ENCODE measurements around the gene OSBPL10.

OSBPL10 gene

GRCh38 chr3:31929826-31930502 is 51.1 kb downstream of the OSBPL10 start:
- no peak overlapping the region for H3K27ac ChIP-seq
- no peak overlapping the region for H3K4me3 ChIP-seq
- H3K9me3 ChIP-seq = no peaks in the 10 kb centered on the region
- intact Hi-C loops (cut with DNase I; ENCODE audit: low total_unique reads) = no loop called here
- H3K36me3 ChIP-seq = no peaks in the 10 kb centered on the region
- H3K27me3 ChIP-seq = no peaks in the 10 kb centered on the region
- no peaks in the 10 kb centered on the region for H3K4me1 ChIP-seq
- TF ChIP-seq, protein P1, sequence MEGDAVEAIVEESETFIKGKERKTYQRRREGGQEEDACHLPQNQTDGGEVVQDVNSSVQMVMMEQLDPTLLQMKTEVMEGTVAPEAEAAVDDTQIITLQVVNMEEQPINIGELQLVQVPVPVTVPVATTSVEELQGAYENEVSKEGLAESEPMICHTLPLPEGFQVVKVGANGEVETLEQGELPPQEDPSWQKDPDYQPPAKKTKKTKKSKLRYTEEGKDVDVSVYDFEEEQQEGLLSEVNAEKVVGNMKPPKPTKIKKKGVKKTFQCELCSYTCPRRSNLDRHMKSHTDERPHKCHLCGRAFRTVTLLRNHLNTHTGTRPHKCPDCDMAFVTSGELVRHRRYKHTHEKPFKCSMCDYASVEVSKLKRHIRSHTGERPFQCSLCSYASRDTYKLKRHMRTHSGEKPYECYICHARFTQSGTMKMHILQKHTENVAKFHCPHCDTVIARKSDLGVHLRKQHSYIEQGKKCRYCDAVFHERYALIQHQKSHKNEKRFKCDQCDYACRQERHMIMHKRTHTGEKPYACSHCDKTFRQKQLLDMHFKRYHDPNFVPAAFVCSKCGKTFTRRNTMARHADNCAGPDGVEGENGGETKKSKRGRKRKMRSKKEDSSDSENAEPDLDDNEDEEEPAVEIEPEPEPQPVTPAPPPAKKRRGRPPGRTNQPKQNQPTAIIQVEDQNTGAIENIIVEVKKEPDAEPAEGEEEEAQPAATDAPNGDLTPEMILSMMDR (IDR thresholded peaks at IDR 0.05) = no peak
- no peak for DNase-seq

- DNase-seq = no peak
- Histone ChIP-seq H3K4me1 (peaks cover 0 to 5% (median 2%) of the 10 kb centered on the region in 4 donors), H3K36me3 (no peaks in the 10 kb centered on the region), H3K27me3 (no peaks in the 10 kb centered on the region), H3K9me3 (no peaks in the 10 kb centered on the region), H3K27ac (no peak overlapping the region), H3K4me3 (no peak overlapping the region)
- TF ChIP-seq, protein P1 (IDR thresholded peaks at IDR 0.05) = no peak
- intact Hi-C loops (cut with DNase I; ENCODE audit: low total_unique reads) = no loop called here
Measured at GRCh38 chr3:31927811-31928210, 53.3 kb downstream of the OSBPL10 start.

DNA sequence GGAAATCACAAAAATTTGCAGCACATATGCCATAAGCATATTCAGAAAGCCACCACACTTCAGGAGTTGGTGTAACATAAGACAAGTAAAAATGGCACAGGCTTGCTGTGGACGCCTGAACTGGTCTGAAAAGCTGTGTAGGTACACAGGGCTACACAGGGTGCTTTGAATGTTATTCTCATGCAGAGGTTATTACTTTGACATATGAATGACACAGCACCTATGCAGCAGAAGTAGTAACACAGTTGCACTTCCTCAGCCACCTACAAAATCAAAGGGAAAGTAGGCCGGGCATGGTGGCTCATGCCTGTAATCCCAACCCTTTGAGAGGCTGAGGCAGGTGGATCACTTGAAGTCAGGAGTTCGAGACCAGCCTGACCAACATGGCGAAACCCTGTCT is 54.5 kb downstream of the OSBPL10 start:
- Histone ChIP-seq H3K27ac (no peak overlapping the region), H3K9me3 (no peaks in the 10 kb centered on the region), H3K4me3 (no peak overlapping the region), H3K27me3 (no peaks in the 10 kb centered on the region), H3K36me3 (no peaks in the 10 kb centered on the region), H3K4me1 (peaks cover 0 to 6% (median 2%) of the 10 kb centered on the region in 4 donors)
- TF ChIP-seq, protein P1 (IDR thresholded peaks at IDR 0.05) = no peak
- DNase-seq = no peak
- intact Hi-C loops (cut with DNase I; ENCODE audit: low total_unique reads) = no loop called here

- H3K4me1 ChIP-seq = peaks cover 0 to 6% (median 2%) of the 10 kb centered on the region in 4 donors
- H3K36me3 ChIP-seq = peaks cover 0 to 7% (median 0%) of the 10 kb centered on the region in 3 donors
- no peaks in the 10 kb centered on the region for H3K27me3 ChIP-seq
- TF ChIP-seq, protein P1 (IDR thresholded peaks at IDR 0.05) = no peak
- DNase-seq = no peak
- no peak overlapping the region for H3K27ac ChIP-seq
- intact Hi-C loops (cut with DNase I; ENCODE audit: low total_unique reads) = no loop called here
- no peak overlapping the region for H3K4me3 ChIP-seq
- H3K9me3 ChIP-seq = peaks cover 0 to 5% (median 4%) of the 10 kb centered on the region in 3 donors
Measured at GRCh38 chr3:31925271-31925630, 55.8 kb downstream of the OSBPL10 start.

- Histone ChIP-seq H3K36me3 (peaks cover 0 to 7% (median 0%) of the 10 kb centered on the region in 3 donors), H3K9me3 (peaks cover 0 to 7% (median 6%) of the 10 kb centered on the region in 3 donors), H3K27me3 (no peaks in the 10 kb centered on the region), H3K27ac (no peak overlapping the region), H3K4me1 (peaks cover 0 to 6% (median 2%) of the 10 kb centered on the region in 4 donors), H3K4me3 (no peak overlapping the region)
- TF ChIP-seq, protein P1 (IDR thresholded peaks at IDR 0.05) = no peak
- DNase-seq = no peak
- intact Hi-C loops (cut with DNase I; ENCODE audit: low total_unique reads) = no loop called here
Measured at GRCh38 chr3:31924610-31925270, 56.3 kb downstream of the OSBPL10 start.

All from tibial artery (tissue), 4 donors.